Gastrocnemius medialis (tissue), 4 donors: Measurements from ENCODE around the gene ST6GALNAC1. TPM values are rescaled to one million over a fixed set of nuclear protein-coding genes. Genes with fewer than 3 reads are reported as not detected.

Experiments used
- ATAC-seq, 2 donors: fragments of 150-250 bp; one replicate each; pipeline ENCODE4 v1.9.1; 2016
- DNase-seq, 2 donors: peaks; one replicate each; pipeline ENCODE4 v3.0.0-alpha.2; 2019
- H3K27ac ChIP-seq, 4 donors: fragments of 200-600 bp; sonication (generic); 1 replicate in 1 of 4; 2 replicates in 3 of 4; pipeline ENCODE4 v1.5.1; 2016 to 2018; ENCODE audit warnings: mild to moderate bottlenecking in 2 of 4, moderate library complexity in 1 of 4
- H3K27me3 ChIP-seq, 3 donors: fragments of 200-600 bp; sonication (generic) in 2 of 3; 1 replicate in 1 of 3; 2 replicates in 2 of 3; pipeline versions ENCODE4 v1.5.1 to v1.6.0; 2016 to 2019; ENCODE audit warnings: mild to moderate bottlenecking in 1 of 3, moderate library complexity in 1 of 3
- H3K36me3 ChIP-seq, 2 donors: fragments of 200-600 bp; sonication (generic) in 1 of 2; one replicate each; pipeline ENCODE4 v1.5.1; 2017 to 2018
- H3K4me1 ChIP-seq, 2 donors: fragments of 200-600 bp; sonication (generic) in 1 of 2; one replicate each; pipeline ENCODE4 v1.5.1; 2016 to 2017; ENCODE audit warnings: mild to moderate bottlenecking in 2 of 2
- H3K4me3 ChIP-seq, 4 donors: fragments of 200-600 bp; sonication (generic) in 3 of 4; 1 replicate in 1 of 4; 2 replicates in 3 of 4; pipeline ENCODE4 v1.5.1; 2016 to 2019; ENCODE audit warnings: mild to moderate bottlenecking in 2 of 4
- H3K9me3 ChIP-seq, 3 donors: fragments of 200-600 bp; sonication (generic) in 2 of 3; 1 replicate in 1 of 3; 2 replicates in 2 of 3; pipeline ENCODE4 v1.5.1; 2016 to 2019
- POLR2A ChIP-seq, 2 donors: fragments of 450-650 bp; IDR thresholded peaks; one replicate each; pipeline ENCODE4 v1.6.1; 2017; ENCODE audit warnings: antibody characterized with exemption in 2 of 2, mild to moderate bottlenecking in 2 of 2, moderate library complexity in 2 of 2
- in situ Hi-C, 4 donors: fragments of 200-750 bp; cut with MboI; loops; one replicate each; pipeline versions ENCODE4 v1.15.0 to v1.8.0; 2017; ENCODE audit warnings: low sequenced_read_pairs in 4 of 4
- intact Hi-C: fragments of 100-400 bp; cut with DNase I; formaldehyde crosslinking; loops from one replicate; pipeline ENCODE4 v1.15.1; 2023; ENCODE audit warnings: low total_unique reads
- total RNA-seq, 4 donors: library from RNA; depleted of rRNA; stranded (reverse); fragments of >200 nt; gene quantifications; one replicate each; pipeline versions ENCODE4 v1.1.0 to v1.2.3, GENCODE V29; 2016
- TF ChIP-seq, protein P1 (sequence below), 5 experiments: fragments of 450-650 bp in 3 of 5; fragments of 200-600 bp in 2 of 5; sonication (generic) in 2 of 5; IDR thresholded peaks in 4 of 5; conservative IDR thresholded peaks in 1 of 5; 1 replicate in 4 of 5; 2 replicates in 1 of 5; pipeline ENCODE4 v1.5.1; 2016 to 2019; ENCODE audit warnings: antibody characterized with exemption in 5 of 5, mild to moderate bottlenecking in 3 of 5, moderate library complexity in 3 of 5

ST6GALNAC1 gene
- total RNA-seq, 4 donors from 2014 or later = 1.5 to 4.3 (median 2.0) TPM

GRCh38 chr17:76575570-76575969 lies 68.0 kb downstream of the ST6GALNAC1 start:
- H3K27ac ChIP-seq = no peak overlapping the region
- H3K27me3 ChIP-seq = no peaks in the 10 kb centered on the region
- in situ Hi-C loops (no loop called here), intact Hi-C loops (no loop called here)
- TF ChIP-seq, protein P1, sequence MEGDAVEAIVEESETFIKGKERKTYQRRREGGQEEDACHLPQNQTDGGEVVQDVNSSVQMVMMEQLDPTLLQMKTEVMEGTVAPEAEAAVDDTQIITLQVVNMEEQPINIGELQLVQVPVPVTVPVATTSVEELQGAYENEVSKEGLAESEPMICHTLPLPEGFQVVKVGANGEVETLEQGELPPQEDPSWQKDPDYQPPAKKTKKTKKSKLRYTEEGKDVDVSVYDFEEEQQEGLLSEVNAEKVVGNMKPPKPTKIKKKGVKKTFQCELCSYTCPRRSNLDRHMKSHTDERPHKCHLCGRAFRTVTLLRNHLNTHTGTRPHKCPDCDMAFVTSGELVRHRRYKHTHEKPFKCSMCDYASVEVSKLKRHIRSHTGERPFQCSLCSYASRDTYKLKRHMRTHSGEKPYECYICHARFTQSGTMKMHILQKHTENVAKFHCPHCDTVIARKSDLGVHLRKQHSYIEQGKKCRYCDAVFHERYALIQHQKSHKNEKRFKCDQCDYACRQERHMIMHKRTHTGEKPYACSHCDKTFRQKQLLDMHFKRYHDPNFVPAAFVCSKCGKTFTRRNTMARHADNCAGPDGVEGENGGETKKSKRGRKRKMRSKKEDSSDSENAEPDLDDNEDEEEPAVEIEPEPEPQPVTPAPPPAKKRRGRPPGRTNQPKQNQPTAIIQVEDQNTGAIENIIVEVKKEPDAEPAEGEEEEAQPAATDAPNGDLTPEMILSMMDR (IDR thresholded peaks at IDR 0.05 in 4 of 5, conservative IDR thresholded peaks at IDR 0.05 in 1 of 5) = no peak
- no peak for TF ChIP-seq POLR2A (IDR thresholded peaks at IDR 0.05)
- no peak overlapping the region for H3K4me3 ChIP-seq
- no peaks in the 10 kb centered on the region for H3K36me3 ChIP-seq
- H3K4me1 ChIP-seq = peaks cover 5 to 10% of the 10 kb centered on the region in 2 donors
- ATAC-seq (no peak), DNase-seq (no peak)
- no peaks in the 10 kb centered on the region for H3K9me3 ChIP-seq

Other genes starting within 250 kb of the ST6GALNAC1 start
- 10 to 100 TPM; 16.4 to 46.5 (median 32.4) TPM for gene UBE2O, start 190.6 kb downstream of the ST6GALNAC1 start, total RNA-seq
- gene AANAT, start 176.2 kb downstream of the ST6GALNAC1 start, total RNA-seq = not detected
- gene RHBDF2, start 142.3 kb downstream of the ST6GALNAC1 start, total RNA-seq = 10 to 100 TPM; 11.4 to 29.8 (median 23.3) TPM
- gene CYGB, start 106.0 kb downstream of the ST6GALNAC1 start, total RNA-seq = 10 to 100 TPM in 2 of 4 donors, 1 to 10 TPM in 2; 8.1 to 19.7 (median 10.6) TPM
- gene PRCD, start 103.7 kb downstream of the ST6GALNAC1 start, total RNA-seq = 1 to 10 TPM in 2 of 4 donors, under 1 TPM in 1, not detected in 1; 0.33 to 3.7 (median 1.1) TPM
- gene ST6GALNAC2, start 57.9 kb downstream of the ST6GALNAC1 start, total RNA-seq = 10 to 100 TPM; 13.6 to 31.1 (median 27.4) TPM
- gene MXRA7, start 67.2 kb upstream of the ST6GALNAC1 start, total RNA-seq = 10 to 100 TPM; 24.3 to 43.0 (median 30.6) TPM
- 10 to 100 TPM; 29.7 to 42.9 (median 41.7) TPM for gene JMJD6, start 82.8 kb upstream of the ST6GALNAC1 start, total RNA-seq
- 10 to 100 TPM; 23.9 to 35.5 (median 29.7) TPM for gene METTL23, start 83.1 kb upstream of the ST6GALNAC1 start, total RNA-seq
- gene SRSF2, start 93.6 kb upstream of the ST6GALNAC1 start, total RNA-seq = 100 to 1,000 TPM in 2 of 4 donors, 10 to 100 TPM in 2; 75.0 to 148 (median 90.4) TPM
- gene MFSD11, start 94.4 kb upstream of the ST6GALNAC1 start, total RNA-seq = 10 to 100 TPM; 14.0 to 24.2 (median 19.5) TPM
- not detected for gene MGAT5B, start 224.6 kb upstream of the ST6GALNAC1 start, total RNA-seq